Heart left ventricle (tissue), 16 donors: ENCODE data around the gene NEUROG3. TPM values are rescaled to one million over a fixed set of nuclear protein-coding genes. Genes with fewer than 3 reads are reported as not detected.

Experiments
- ATAC-seq, 4 donors: fragments of 200-7000 bp; cut with Tn5 transposase; one replicate each; pipeline ENCODE4 v1.9.1; 2020 to 2022; ENCODE audit warnings: moderate library complexity in 4 of 4, mild to moderate bottlenecking in 3 of 4, moderate number of reproducible peaks in 1 of 4
- DNase-seq, 5 donors: peaks; one replicate each; pipeline ENCODE4 v3.0.0-alpha.2; 2020
- H3K27ac ChIP-seq, 12 donors: fragments of 200-600 bp; sonication (generic) in 4 of 12; one replicate each; pipeline versions ENCODE4 v1.5.0 to v1.8.0; 2016 to 2022; ENCODE audit warnings: mild to moderate bottlenecking in 2 of 12
- H3K27me3 ChIP-seq, 9 donors: fragments of 200-600 bp; sonication (generic) in 2 of 9; one replicate each; pipeline versions ENCODE4 v1.5.1 to v1.8.0; 2016 to 2022; ENCODE audit warnings: mild to moderate bottlenecking in 3 of 9
- H3K36me3 ChIP-seq, 9 donors: fragments of 200-600 bp; sonication (generic) in 2 of 9; one replicate each; pipeline versions ENCODE4 v1.5.0 to v1.8.0; 2018 to 2022; ENCODE audit warnings: mild to moderate bottlenecking in 2 of 9
- H3K4me1 ChIP-seq, 12 donors: fragments of 200-600 bp; sonication (generic) in 4 of 12; one replicate each; pipeline versions ENCODE4 v1.5.0 to v1.8.0; 2016 to 2022; ENCODE audit warnings: mild to moderate bottlenecking in 3 of 12
- H3K4me3 ChIP-seq, 12 donors: fragments of 200-600 bp; sonication (generic) in 4 of 12; one replicate each; pipeline versions ENCODE4 v1.5.0 to v1.8.0; 2017 to 2022; ENCODE audit warnings: mild to moderate bottlenecking in 9 of 12, moderate library complexity in 4 of 12
- H3K9me3 ChIP-seq, 12 donors: fragments of 200-600 bp; sonication (generic) in 4 of 12; one replicate each; pipeline versions ENCODE4 v1.5.0 to v1.8.0; 2016 to 2022; ENCODE audit warnings: mild to moderate bottlenecking in 1 of 12
- POLR2A ChIP-seq, 2 donors: fragments of 450-650 bp; IDR thresholded peaks; one replicate each; pipeline ENCODE4 v1.6.1; 2017; ENCODE audit warnings: antibody characterized with exemption in 2 of 2, mild to moderate bottlenecking in 2 of 2, moderate library complexity in 2 of 2
- WGBS, 4 donors: extraction: QIAGEN DNeasy Blood & Tissue Kit in 2 of 4; methylation state at CpG; one replicate each; pipeline versions ENCODE4 v1.1.5 to v1.1.7; 2013 to 2018; 5-methylcytosine and 5-hydroxymethylcytosine counted together
- intact Hi-C, 10 donors: fragments of 100-400 bp; cut with DNase I; formaldehyde crosslinking; loops; one replicate each; pipeline versions ENCODE4 v1.11.1 to v1.14.2; 2022
- polyA plus RNA-seq, 2 donors: library from polyadenylated mRNA; stranded (reverse); fragments of 200-250 nt; gene quantifications; one replicate each; pipeline ENCODE4 v1.2.3, GENCODE V29; 2013
- total RNA-seq, 9 donors: library from RNA; depleted of rRNA in 2 of 9; stranded (reverse); fragments of >200 nt in 2 of 9; fragmentation: NEBNext Ultra II Directional in 3 of 9; extraction: Animal tissue kit (Norgen Biotek cat#: 25700) in 3 of 9; gene quantifications; one replicate each; pipeline versions ENCODE4 v1.1.0 to v1.2.4, GENCODE V29; 2016 to 2023
- TF ChIP-seq, protein P1 (sequence below), 12 donors: fragments of 200-600 bp; sonication (generic) in 4 of 12; IDR thresholded peaks; one replicate each; pipeline versions ENCODE4 v1.5.0 to v1.8.0; 2018 to 2022; ENCODE audit warnings: antibody characterized with exemption in 12 of 12, mild to moderate bottlenecking in 5 of 12
- donor health status: ischemic (EF 13 %, LVEDD 7.1; RV severe dilation, severe dysfunction).
- donor health status: healthy with polysubstance abuse.
- donor health status: DM: no; HTN: yes; CAD: no.
- donor health status: DM: no; HTN: no; CAD: no.
- donor health status: ischemic (EF 25% LVEDD 6.9; RV normal size, moderate dysfunction).
- donor health status: ischemic (EF 25% LVEDD 5.7; RV mildly dilated, moderate dysfunction).
- donor health status: healthy.
- donor health status: DM: yes; HTN: yes; CAD: no.
- donor health status: ischemic (EF 35%, LVEDD 5.7; RV mildly dilated, moderate dysfunction).
- donor health status: nonischemic (EF 11% LVEDD 7.7; RV severe dilation, severe dysfunction).
- donor health status: DM: yes; HTN: yes; CAD: no.
- donor health status: PGD.
- donor health status: ischemic (EF 29% LVEDD 5.4; RV normal size, mild dysfunction).
- donor health status: nonischemic (EF 23%, LVEDD 6.1; RV moderate dilation, normal function).

Gene NEUROG3
- total and polyA plus RNA-seq, 11 donors, result not detected

- TF ChIP-seq, protein P1, sequence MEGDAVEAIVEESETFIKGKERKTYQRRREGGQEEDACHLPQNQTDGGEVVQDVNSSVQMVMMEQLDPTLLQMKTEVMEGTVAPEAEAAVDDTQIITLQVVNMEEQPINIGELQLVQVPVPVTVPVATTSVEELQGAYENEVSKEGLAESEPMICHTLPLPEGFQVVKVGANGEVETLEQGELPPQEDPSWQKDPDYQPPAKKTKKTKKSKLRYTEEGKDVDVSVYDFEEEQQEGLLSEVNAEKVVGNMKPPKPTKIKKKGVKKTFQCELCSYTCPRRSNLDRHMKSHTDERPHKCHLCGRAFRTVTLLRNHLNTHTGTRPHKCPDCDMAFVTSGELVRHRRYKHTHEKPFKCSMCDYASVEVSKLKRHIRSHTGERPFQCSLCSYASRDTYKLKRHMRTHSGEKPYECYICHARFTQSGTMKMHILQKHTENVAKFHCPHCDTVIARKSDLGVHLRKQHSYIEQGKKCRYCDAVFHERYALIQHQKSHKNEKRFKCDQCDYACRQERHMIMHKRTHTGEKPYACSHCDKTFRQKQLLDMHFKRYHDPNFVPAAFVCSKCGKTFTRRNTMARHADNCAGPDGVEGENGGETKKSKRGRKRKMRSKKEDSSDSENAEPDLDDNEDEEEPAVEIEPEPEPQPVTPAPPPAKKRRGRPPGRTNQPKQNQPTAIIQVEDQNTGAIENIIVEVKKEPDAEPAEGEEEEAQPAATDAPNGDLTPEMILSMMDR (IDR thresholded peaks at IDR 0.05), result no peak
- no peak for TF ChIP-seq POLR2A (IDR thresholded peaks at IDR 0.05)
- peaks cover 0 to 16% (median 0%) of the 10 kb centered on the region in 12 donors for H3K9me3 ChIP-seq
- intact Hi-C loops, result loop anchor here in 1 of 10 donors (1.0 kb wide), 1 partner anchor 14 kb away; no protein-coding TSS in a partner anchor
- H3K4me1 ChIP-seq, result no peaks in the 10 kb centered on the region
- no peak overlapping the region for H3K27ac ChIP-seq
- 74 to 77% (median 75%) methylated on average over 3 of the region's 3 CpGs for WGBS, 4 donors
- H3K27me3 ChIP-seq, result peaks cover 0 to 3% (median 0%) of the 10 kb centered on the region in 9 donors
- DNase-seq (no peak), ATAC-seq (no peak)
- H3K36me3 ChIP-seq, result peaks cover 0 to 5% (median 0%) of the 10 kb centered on the region in 9 donors
- H3K4me3 ChIP-seq, result no peak overlapping the region
Observed at GRCh38 chr10:69533658-69534057, 39.6 kb downstream of the NEUROG3 start.

DNA sequence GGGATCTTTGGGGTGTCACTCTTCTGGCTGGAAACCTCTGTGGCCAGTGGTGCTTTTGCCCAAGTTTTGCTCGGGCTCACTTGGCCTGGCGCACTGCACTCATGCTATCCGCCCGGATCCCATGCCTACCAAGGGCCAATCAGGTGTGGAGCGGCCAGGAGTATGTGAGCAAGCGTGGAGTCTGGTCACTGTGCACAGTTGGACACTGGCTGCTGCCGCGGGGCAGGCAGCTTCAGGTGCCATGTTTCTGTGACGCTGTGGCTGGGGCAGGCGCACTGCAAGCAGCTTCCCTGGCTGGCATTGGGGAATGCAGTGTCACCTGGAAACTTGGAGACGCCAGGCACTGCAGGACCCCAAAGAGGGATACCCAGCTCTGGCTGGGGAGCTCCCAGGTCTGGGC, 45.3 kb downstream of the NEUROG3 start:
- Histone ChIP-seq H3K27me3 (no peaks in the 10 kb centered on the region), H3K4me1 (no peaks in the 10 kb centered on the region), H3K27ac (no peak overlapping the region), H3K9me3 (peaks cover 0 to 4% (median 0%) of the 10 kb centered on the region in 12 donors), H3K4me3 (no peak overlapping the region), H3K36me3 (peaks cover 0 to 5% (median 0%) of the 10 kb centered on the region in 9 donors)
- ATAC-seq (no peak), DNase-seq (no peak)
- intact Hi-C loops, result no loop called here
- 96 to 100% (median 97%) methylated on average over 1 to 11 of the region's 11 CpGs; no CpG with 5 or more reads in 1 of the 4 donors for WGBS, 4 donors
- TF ChIP-seq, protein P1 (IDR thresholded peaks at IDR 0.05), result no peak

Other genes with a start within 250 kb of the NEUROG3 start
- gene TACR2, start 156.5 kb downstream of the NEUROG3 start, total RNA-seq, result under 1 TPM in 4 of 9 donors, not detected in 5; 0.22 to 0.39 (median 0.29) TPM
- gene TACR2, start 156.5 kb downstream of the NEUROG3 start, polyA plus RNA-seq, result under 1 TPM; 0.11 to 0.15 TPM
- 10 to 100 TPM in 6 of 9 donors, 1 to 10 TPM in 3; 4.5 to 20.2 (median 11.1) TPM for gene TSPAN15, start 122.0 kb downstream of the NEUROG3 start, total RNA-seq
- gene TSPAN15, start 122.0 kb downstream of the NEUROG3 start, polyA plus RNA-seq, result 10 to 100 TPM; 10.5 to 12.5 TPM
- gene FAM241B, start 56.8 kb upstream of the NEUROG3 start, total RNA-seq, result 1 to 10 TPM in 7 of 9 donors, under 1 TPM in 2; 0.64 to 7.8 (median 4.5) TPM
- 1 to 10 TPM; 2.7 to 5.3 TPM for gene FAM241B, start 56.8 kb upstream of the NEUROG3 start, polyA plus RNA-seq
- 1 to 10 TPM; 1.0 to 4.0 (median 1.7) TPM for gene COL13A1, start 228.5 kb upstream of the NEUROG3 start, total RNA-seq
- 1 to 10 TPM; 1.2 to 2.0 TPM for gene COL13A1, start 228.5 kb upstream of the NEUROG3 start, polyA plus RNA-seq